PC-3 (cell line): Measurements from ENCODE around the gene PCSK9.

Source experiments
- EZH2 ChIP-seq: fragments of 300-600 bp; sonication (generic); IDR thresholded peaks from one replicate; pipeline ENCODE4 v1.6.1; 2017; ENCODE audit warnings: antibody characterized with exemption, mild to moderate bottlenecking, low read length; ENCODE audit not compliant: unreplicated experiment
- EZH2phosphoT487 ChIP-seq: fragments of 300-600 bp; sonication (generic); IDR thresholded peaks from 2 replicates; pipeline ENCODE4 v1.6.1; 2018; ENCODE audit warnings: mild to moderate bottlenecking, antibody characterized with exemption, low read length, borderline replicate concordance
- TF ChIP-seq, protein P1 (sequence below): fragments of 300-600 bp; sonication (generic); conservative IDR thresholded peaks from 2 replicates; pipeline ENCODE4 v1.5.1; 2017; ENCODE audit warnings: antibody characterized with exemption, low read depth, mild to moderate bottlenecking, low read length

- no peak for TF ChIP-seq EZH2
- TF ChIP-seq, protein P1, sequence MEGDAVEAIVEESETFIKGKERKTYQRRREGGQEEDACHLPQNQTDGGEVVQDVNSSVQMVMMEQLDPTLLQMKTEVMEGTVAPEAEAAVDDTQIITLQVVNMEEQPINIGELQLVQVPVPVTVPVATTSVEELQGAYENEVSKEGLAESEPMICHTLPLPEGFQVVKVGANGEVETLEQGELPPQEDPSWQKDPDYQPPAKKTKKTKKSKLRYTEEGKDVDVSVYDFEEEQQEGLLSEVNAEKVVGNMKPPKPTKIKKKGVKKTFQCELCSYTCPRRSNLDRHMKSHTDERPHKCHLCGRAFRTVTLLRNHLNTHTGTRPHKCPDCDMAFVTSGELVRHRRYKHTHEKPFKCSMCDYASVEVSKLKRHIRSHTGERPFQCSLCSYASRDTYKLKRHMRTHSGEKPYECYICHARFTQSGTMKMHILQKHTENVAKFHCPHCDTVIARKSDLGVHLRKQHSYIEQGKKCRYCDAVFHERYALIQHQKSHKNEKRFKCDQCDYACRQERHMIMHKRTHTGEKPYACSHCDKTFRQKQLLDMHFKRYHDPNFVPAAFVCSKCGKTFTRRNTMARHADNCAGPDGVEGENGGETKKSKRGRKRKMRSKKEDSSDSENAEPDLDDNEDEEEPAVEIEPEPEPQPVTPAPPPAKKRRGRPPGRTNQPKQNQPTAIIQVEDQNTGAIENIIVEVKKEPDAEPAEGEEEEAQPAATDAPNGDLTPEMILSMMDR, result no peak
- no peak for TF ChIP-seq EZH2phosphoT487
These were observed 42.6 kb downstream of the PCSK9 start for GRCh38 chr1:55081905-55082296.
